B cell (primary cell): ENCODE data around the gene GRIN3A. TPM values are rescaled to one million over a fixed set of nuclear protein-coding genes. Genes with fewer than 3 reads are reported as not detected.

Source experiments
- ATAC-seq: fragments of 200-7000 bp; cut with Tn5 transposase; one replicate; pipeline ENCODE4 v1.10.0; 2021; ENCODE audit warnings: low read depth, mild to moderate bottlenecking, moderate number of reproducible peaks, moderate library complexity
- CTCF ChIA-PET: fragments of 350-600 bp; sonication (Branson Sonifier 250); formaldehyde crosslinking; loops from one replicate; lab custom pipeline; 2021; ENCODE audit warnings: antibody characterized with exemption, inconsistent platforms; lab: Charles Lee
- POLR2A ChIA-PET: fragments of 350-600 bp; sonication (Branson Sonifier 250); formaldehyde crosslinking; loops from one replicate; lab custom pipeline; 2021; ENCODE audit warnings: antibody characterized with exemption; lab: Charles Lee
- DNase-seq: peaks from one replicate; pipeline ENCODE4 v3.0.0; 2013
- H2AFZ ChIP-seq: 2 replicates; pipeline ENCODE4 v1.6.1; 2012; ENCODE audit warnings: mild to moderate bottlenecking, low read depth, low read length; ENCODE audit not compliant: insufficient read depth, poor library complexity, severe bottlenecking
- H3K27ac ChIP-seq, 2 donors: 1 replicate in 1 of 2; 2 replicates in 1 of 2; pipeline ENCODE4 v1.5.1; 2012 to 2013; ENCODE audit warnings: low read length in 2 of 2, mild to moderate bottlenecking in 2 of 2, moderate library complexity in 1 of 2
- H3K27me3 ChIP-seq, 4 experiments: fragments of 200-600 bp in 1 of 4; sonication (generic) in 1 of 4; replicated peaks in 1 of 4; 1 replicate in 2 of 4; 2 replicates in 2 of 4; pipeline versions ENCODE4 v1.6.1 to v1.7.0; 2013 to 2016; ENCODE audit warnings: low read length in 3 of 4, mild to moderate bottlenecking in 2 of 4, mixed read lengths in 1 of 4, moderate library complexity in 1 of 4; ENCODE audit not compliant: insufficient read depth in 4 of 4, control insufficient read depth in 3 of 4; ENCODE audit errors: control extremely low read depth in 1 of 4
- H3K36me3 ChIP-seq, 2 experiments: replicated peaks in 1 of 2; 1 replicate in 1 of 2; 2 replicates in 1 of 2; pipeline versions ENCODE4 v1.6.1 to v1.7.1; 2013; ENCODE audit warnings: low read length in 1 of 2; ENCODE audit not compliant: insufficient read depth in 2 of 2, control insufficient read depth in 1 of 2; ENCODE audit errors: control extremely low read depth in 1 of 2, extremely low read depth in 1 of 2
- H3K4me1 ChIP-seq, 2 donors: fragments of 200-600 bp in 1 of 2; sonication (generic) in 1 of 2; 1 replicate in 1 of 2; 2 replicates in 1 of 2; pipeline versions ENCODE4 v1.5.1 to v1.6.1; 2013 to 2017; ENCODE audit warnings: low read length in 2 of 2; ENCODE audit not compliant: control insufficient read depth in 2 of 2, insufficient read depth in 2 of 2
- H3K4me2 ChIP-seq: replicated peaks from 2 replicates; pipeline ENCODE3; 2012; ENCODE audit warnings: mild to moderate bottlenecking, low read depth, low read length; ENCODE audit not compliant: poor library complexity, severe bottlenecking
- H3K4me3 ChIP-seq, 5 experiments: fragments of 200-600 bp in 1 of 5; sonication (generic) in 1 of 5; 1 replicate in 3 of 5; 2 replicates in 2 of 5; pipeline versions ENCODE4 v1.5.1 to v1.7.0; 2011 to 2016; ENCODE audit warnings: low read length in 4 of 5, mild to moderate bottlenecking in 4 of 5, low read depth in 2 of 5, control low read depth in 1 of 5, moderate library complexity in 1 of 5; ENCODE audit not compliant: insufficient read depth in 1 of 5; ENCODE audit errors: control extremely low read depth in 1 of 5, extremely low read depth in 1 of 5
- H3K79me2 ChIP-seq: fragments of 200-600 bp; sonication (generic); one replicate; pipeline ENCODE4 v1.6.0; 2016; ENCODE audit warnings: low read length; ENCODE audit not compliant: control insufficient read depth, insufficient read depth
- H3K9ac ChIP-seq: fragments of 200-600 bp; sonication (generic); 2 replicates; pipeline ENCODE4 v1.6.1; 2017; ENCODE audit warnings: mild to moderate bottlenecking, low read length, moderate library complexity
- H3K9me3 ChIP-seq, 3 donors: one replicate each; pipeline versions ENCODE4 v1.6.1 to v1.7.1; 2013; ENCODE audit warnings: low read length in 2 of 3; ENCODE audit not compliant: control insufficient read depth in 2 of 3, insufficient read depth in 1 of 3; ENCODE audit errors: control extremely low read depth in 1 of 3
- H4K20me1 ChIP-seq: 2 replicates; pipeline ENCODE4 v1.6.0; 2012; ENCODE audit warnings: mild to moderate bottlenecking, low read length; ENCODE audit not compliant: insufficient read depth, control insufficient read depth, poor library complexity, severe bottlenecking
- H3K27ac Mint-ChIP-seq: one replicate; pipeline ENCODE4 v1.8.0; 2021; ENCODE audit warnings: mixed read lengths
- H3K27me3 Mint-ChIP-seq: one replicate; pipeline ENCODE4 v1.8.0; 2021; ENCODE audit warnings: mixed read lengths
- H3K4me1 Mint-ChIP-seq: one replicate; pipeline ENCODE4 v1.8.0; 2021; ENCODE audit warnings: mixed read lengths
- H3K4me3 Mint-ChIP-seq: one replicate; pipeline ENCODE4 v1.8.0; 2021; ENCODE audit warnings: mixed read lengths
- H3K9me3 Mint-ChIP-seq: one replicate; pipeline ENCODE4 v1.8.0; 2022; ENCODE audit warnings: mixed read lengths; ENCODE audit not compliant: insufficient read depth
- EZH2 ChIP-seq: IDR thresholded peaks from 2 replicates; pipeline ENCODE4 v1.6.1; 2012; ENCODE audit warnings: borderline replicate concordance, low read depth, mild to moderate bottlenecking, moderate library complexity, low read length; ENCODE audit not compliant: insufficient read depth, poor library complexity, severe bottlenecking
- WGBS: methylation state at CpG from one replicate; pipeline ENCODE4 v1.1.5; 2013; ENCODE audit warnings: missing lambda C conversion rate; ENCODE audit not compliant: insufficient coverage; 5-methylcytosine and 5-hydroxymethylcytosine counted together
- intact Hi-C: fragments of 100-400 bp; cut with micrococcal nuclease; formaldehyde crosslinking; loops from one replicate; pipeline ENCODE4 v1.10.0; 2022
- polyA plus RNA-seq: library from polyadenylated mRNA; depleted of rRNA; stranded (reverse); fragments of >200 nt; gene quantifications from 2 replicates; pipeline ENCODE4 v1.2.3, GENCODE V29; 2012
- total RNA-seq, 2 donors: library from RNA; stranded (reverse); fragments of 120-200 nt in 1 of 2; gene quantifications; 1 replicate in 1 of 2; 2 replicates in 1 of 2; pipeline versions ENCODE4 v1.2.3 to v1.2.4, GENCODE V29; 2013 to 2022
- TF ChIP-seq, protein P1 (sequence below): fragments of 200-600 bp; IDR thresholded peaks from one replicate; pipeline ENCODE4 v1.8.0; 2022; ENCODE audit warnings: antibody characterized with exemption, mild to moderate bottlenecking

Gene GRIN3A
- total and polyA plus RNA-seq, 2 donors (not counting 1 experiment from before 2014, with no cell fraction given) = not detected

DNA sequence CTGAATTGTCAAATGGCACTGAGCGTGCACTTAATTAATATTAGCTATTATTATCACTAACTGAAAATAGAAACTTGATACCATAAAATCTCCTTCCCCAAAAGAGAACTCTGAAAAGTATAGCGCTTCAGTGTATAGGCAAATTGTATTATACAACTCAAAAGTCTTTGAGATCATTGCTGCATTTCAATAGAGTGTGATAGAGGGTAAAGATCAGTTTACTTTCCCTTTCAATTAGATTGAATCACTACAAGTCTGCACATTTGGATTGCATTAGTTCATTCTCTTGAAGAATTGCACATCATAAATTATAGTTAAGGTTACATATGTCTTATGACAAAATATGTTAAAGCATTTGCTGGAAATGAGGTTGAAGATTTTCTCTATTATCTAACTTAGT lies 13.4 kb upstream of the GRIN3A start:
- WGBS = no CpG with 5 or more reads among the region's 2 CpGs

DNA sequence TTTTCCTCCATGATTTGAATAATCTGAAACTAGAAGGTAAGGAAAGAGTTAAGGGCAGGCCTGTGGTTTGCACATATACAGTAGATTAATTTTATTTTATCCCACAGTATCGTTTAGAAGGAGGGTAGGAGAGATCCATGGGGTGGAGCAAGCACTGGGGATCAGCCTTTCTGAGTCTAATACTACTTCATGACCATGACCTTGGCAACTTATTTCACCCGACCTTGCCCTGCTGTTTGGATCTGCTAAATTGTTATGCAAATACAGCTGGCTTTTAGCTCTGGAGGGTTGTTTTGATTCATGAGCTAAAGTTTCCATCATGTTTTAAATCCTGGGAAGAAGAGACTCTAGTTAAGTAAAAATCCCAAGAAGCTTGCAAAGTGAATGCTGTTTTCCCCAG lies 864 bp upstream of the GRIN3A start:
- Mint-ChIP-seq H3K9me3 (no peaks in the 10 kb centered on the region), H3K4me1 (no peaks in the 10 kb centered on the region), H3K27ac (no peak overlapping the region), H3K4me3 (no peak overlapping the region), H3K27me3 (peaks cover 53% of the 10 kb centered on the region)
- Histone ChIP-seq H3K79me2 (no peaks in the 10 kb centered on the region), H4K20me1 (no peaks in the 10 kb centered on the region), H3K4me1 (no peaks in the 10 kb centered on the region), H3K9me3 (peaks cover 0 to 7% (median 0%) of the 10 kb centered on the region in 3 donors), H2AFZ (no peak overlapping the region), H3K4me3 (no peak overlapping the region), H3K36me3 (no peaks in the 10 kb centered on the region), H3K4me2 (no peak overlapping the region), H3K9ac (no peak overlapping the region), H3K27me3 (peaks cover 0 to 26% (median 18%) of the 10 kb centered on the region in 4 experiments), H3K27ac (no peak overlapping the region)
- no CpG with 5 or more reads among the region's 2 CpGs for WGBS
- no peak for TF ChIP-seq EZH2
- TF ChIP-seq, protein P1, sequence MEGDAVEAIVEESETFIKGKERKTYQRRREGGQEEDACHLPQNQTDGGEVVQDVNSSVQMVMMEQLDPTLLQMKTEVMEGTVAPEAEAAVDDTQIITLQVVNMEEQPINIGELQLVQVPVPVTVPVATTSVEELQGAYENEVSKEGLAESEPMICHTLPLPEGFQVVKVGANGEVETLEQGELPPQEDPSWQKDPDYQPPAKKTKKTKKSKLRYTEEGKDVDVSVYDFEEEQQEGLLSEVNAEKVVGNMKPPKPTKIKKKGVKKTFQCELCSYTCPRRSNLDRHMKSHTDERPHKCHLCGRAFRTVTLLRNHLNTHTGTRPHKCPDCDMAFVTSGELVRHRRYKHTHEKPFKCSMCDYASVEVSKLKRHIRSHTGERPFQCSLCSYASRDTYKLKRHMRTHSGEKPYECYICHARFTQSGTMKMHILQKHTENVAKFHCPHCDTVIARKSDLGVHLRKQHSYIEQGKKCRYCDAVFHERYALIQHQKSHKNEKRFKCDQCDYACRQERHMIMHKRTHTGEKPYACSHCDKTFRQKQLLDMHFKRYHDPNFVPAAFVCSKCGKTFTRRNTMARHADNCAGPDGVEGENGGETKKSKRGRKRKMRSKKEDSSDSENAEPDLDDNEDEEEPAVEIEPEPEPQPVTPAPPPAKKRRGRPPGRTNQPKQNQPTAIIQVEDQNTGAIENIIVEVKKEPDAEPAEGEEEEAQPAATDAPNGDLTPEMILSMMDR = no peak
- no peak for ATAC-seq
- ChIA-PET CTCF (no interaction called here), POLR2A (no interaction called here)
- intact Hi-C loops = no loop called here
- DNase-seq = no peak

More for the DNA sequence above, 13.4 kb upstream of the GRIN3A start:
- Histone ChIP-seq H3K36me3 (no peaks in the 10 kb centered on the region), H3K27me3 (no peaks in the 10 kb centered on the region), H4K20me1 (no peaks in the 10 kb centered on the region), H3K9me3 (no peaks in the 10 kb centered on the region), H3K9ac (no peak overlapping the region), H3K4me3 (no peak overlapping the region), H3K27ac (no peak overlapping the region), H2AFZ (no peak overlapping the region), H3K4me2 (no peak overlapping the region), H3K4me1 (no peaks in the 10 kb centered on the region), H3K79me2 (no peaks in the 10 kb centered on the region)
- DNase-seq (no peak), ATAC-seq (no peak)
- POLR2A ChIA-PET = no interaction called here
- intact Hi-C loops = no loop called here
- Mint-ChIP-seq H3K9me3 (no peaks in the 10 kb centered on the region), H3K4me3 (no peak overlapping the region), H3K27me3 (peaks cover 4% of the 10 kb centered on the region), H3K4me1 (no peaks in the 10 kb centered on the region), H3K27ac (no peak overlapping the region)
- no peak for TF ChIP-seq EZH2
- TF ChIP-seq, protein P1 = no peak
- CTCF ChIA-PET = no interaction called here
